HepG2 (cell line): ENCODE data around the gene CCDC30. TPM values are rescaled to one million over a fixed set of nuclear protein-coding genes. Genes with fewer than 3 reads are reported as not detected.
A peak's percentile ranks its signal among the peaks of the same experiment; 100 is the strongest.

Experiments
- ARNT2 ChIP-seq: sonication (generic); formaldehyde crosslinking; IDR thresholded peaks from 2 replicates; pipeline ENCODE4 v1.8.0; 2022; ENCODE audit warnings: mild to moderate bottlenecking, low read depth, missing genetic modification reagents, moderate library complexity
- ETV5 ChIP-seq: IDR thresholded peaks from 2 replicates; pipeline ENCODE4 v1.6.1; 2018; ENCODE audit warnings: missing biosample characterization, missing genetic modification reagents, inconsistent platforms, borderline replicate concordance
- JUND ChIP-seq: sonication (generic); formaldehyde crosslinking; IDR thresholded peaks from 2 replicates; pipeline ENCODE4 v1.8.0; 2022; ENCODE audit warnings: mild to moderate bottlenecking, missing genetic modification reagents
- NAIF1 ChIP-seq: sonication (generic); formaldehyde crosslinking; IDR thresholded peaks from 2 replicates; pipeline ENCODE4 v1.5.0; 2020; ENCODE audit warnings: mild to moderate bottlenecking, missing genetic modification reagents, borderline replicate concordance
- NCOA1 ChIP-seq: sonication (generic); formaldehyde crosslinking; IDR thresholded peaks from 2 replicates; pipeline ENCODE4 v1.9.0; 2021; ENCODE audit warnings: missing genetic modification reagents
- RARA ChIP-seq: IDR thresholded peaks from 2 replicates; pipeline ENCODE4 v1.6.1; 2016; ENCODE audit warnings: missing genetic modification reagents, missing compliant biosample characterization
- SOX6 ChIP-seq, 2 experiments: fragments of 450-650 bp in 1 of 2; sonication (generic) in 1 of 2; formaldehyde crosslinking in 1 of 2; IDR thresholded peaks; 2 replicates each; pipeline versions ENCODE4 v1.4.0 to v1.6.1; 2017 to 2020; ENCODE audit warnings: antibody characterized with exemption in 1 of 2, mild to moderate bottlenecking in 1 of 2, missing genetic modification reagents in 1 of 2
- ZNF207 ChIP-seq: fragments of 450-650 bp; IDR thresholded peaks from 2 replicates; pipeline ENCODE4 v1.6.1; 2016; ENCODE audit warnings: antibody characterized with exemption, borderline replicate concordance
- ZNF556 ChIP-seq: sonication (generic); formaldehyde crosslinking; IDR thresholded peaks from 2 replicates; pipeline ENCODE4 v1.4.0; 2020; ENCODE audit warnings: mild to moderate bottlenecking, missing genetic modification reagents, borderline replicate concordance
- ZNF841 ChIP-seq: sonication (generic); formaldehyde crosslinking; IDR thresholded peaks from 2 replicates; pipeline ENCODE4 v1.8.1; 2023; ENCODE audit warnings: missing genetic modification reagents, borderline replicate concordance
- polyA plus RNA-seq, 8 experiments: library from polyadenylated mRNA; depleted of rRNA in 3 of 8; stranded (reverse) in 7 of 8; unstranded in 1 of 8; fragments of >200 nt; fragmentation: Illumina TruSeq in 4 of 8; extraction: Trizol in 4 of 8; gene quantifications; 2 replicates each; pipeline versions ENCODE4 v1.2.1 to v1.2.3, GENCODE V29; 2011 to 2016; ENCODE audit warnings: low read depth in 4 of 8, missing spikeins in 1 of 8, mixed read lengths in 1 of 8; ENCODE audit not compliant: insufficient read depth in 1 of 8
- total RNA-seq, 5 experiments: library from RNA; depleted of rRNA; stranded (reverse); fragments of >200 nt; fragmentation: Illumina TruSeq; extraction: Trizol; gene quantifications; 2 replicates each; pipeline ENCODE4 v1.2.3, GENCODE V29; 2016; ENCODE audit warnings: low read depth in 1 of 5
- TF ChIP-seq, protein P1 (sequence below): IDR thresholded peaks from 2 replicates; pipeline ENCODE4 v1.6.1; 2016; ENCODE audit warnings: missing compliant biosample characterization, missing genetic modification reagents, borderline replicate concordance
- TF ChIP-seq, protein P2 (sequence below): IDR thresholded peaks from 2 replicates; pipeline ENCODE4 v1.6.1; 2016; ENCODE audit warnings: mild to moderate bottlenecking, missing biosample characterization, missing genetic modification reagents
- TF ChIP-seq, protein P3 (sequence below): sonication (generic); formaldehyde crosslinking; conservative IDR thresholded peaks from 2 replicates; pipeline ENCODE4 v1.4.0; 2020; ENCODE audit warnings: mild to moderate bottlenecking, missing genetic modification reagents, moderate library complexity
- TF ChIP-seq, protein P4 (sequence below): sonication (generic); formaldehyde crosslinking; IDR thresholded peaks from 2 replicates; pipeline ENCODE4 v1.4.0; 2020; ENCODE audit warnings: missing genetic modification reagents
- TF ChIP-seq, protein P5 (sequence below): sonication (generic); formaldehyde crosslinking; IDR thresholded peaks from 2 replicates; pipeline ENCODE4 v1.5.0; 2020; ENCODE audit warnings: mild to moderate bottlenecking, missing genetic modification reagents, moderate library complexity
- TF ChIP-seq, protein P6 (sequence below): IDR thresholded peaks from 2 replicates; pipeline ENCODE4 v1.6.1; 2016; ENCODE audit warnings: low read depth, missing genetic modification reagents, missing compliant biosample characterization

Gene CCDC30
- total and polyA plus RNA-seq, 2 of the 13 experiments (the other 11 are each of a cell fraction or from before 2014, with no cell fraction given): 0.25 to 0.77 TPM

DNA sequence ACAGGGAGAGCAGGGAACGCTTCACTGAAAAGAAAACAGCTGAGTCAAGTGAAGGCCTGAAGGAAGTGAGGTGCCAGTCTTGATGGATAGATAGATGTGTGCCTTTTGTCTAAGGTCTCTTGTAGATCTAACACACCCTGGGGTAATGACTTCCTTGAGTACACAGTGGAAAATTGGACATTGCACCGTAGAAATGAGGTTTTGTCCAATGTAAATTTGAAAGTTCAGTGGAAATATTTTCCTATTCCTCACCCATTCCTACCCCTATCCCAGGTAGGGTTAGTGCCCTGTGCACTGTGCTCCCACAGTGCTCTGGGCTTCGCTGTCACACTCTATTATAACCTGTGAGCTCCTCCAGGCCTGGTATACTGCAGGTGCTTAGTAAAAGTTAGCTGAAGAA, 31.6 kb upstream of the CCDC30 start (continued):
- TF ChIP-seq, protein P1, sequence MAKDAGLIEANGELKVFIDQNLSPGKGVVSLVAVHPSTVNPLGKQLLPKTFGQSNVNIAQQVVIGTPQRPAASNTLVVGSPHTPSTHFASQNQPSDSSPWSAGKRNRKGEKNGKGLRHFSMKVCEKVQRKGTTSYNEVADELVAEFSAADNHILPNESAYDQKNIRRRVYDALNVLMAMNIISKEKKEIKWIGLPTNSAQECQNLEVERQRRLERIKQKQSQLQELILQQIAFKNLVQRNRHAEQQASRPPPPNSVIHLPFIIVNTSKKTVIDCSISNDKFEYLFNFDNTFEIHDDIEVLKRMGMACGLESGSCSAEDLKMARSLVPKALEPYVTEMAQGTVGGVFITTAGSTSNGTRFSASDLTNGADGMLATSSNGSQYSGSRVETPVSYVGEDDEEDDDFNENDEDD (CRISPR knock-in tag): no peak
- TF ChIP-seq, protein P2, sequence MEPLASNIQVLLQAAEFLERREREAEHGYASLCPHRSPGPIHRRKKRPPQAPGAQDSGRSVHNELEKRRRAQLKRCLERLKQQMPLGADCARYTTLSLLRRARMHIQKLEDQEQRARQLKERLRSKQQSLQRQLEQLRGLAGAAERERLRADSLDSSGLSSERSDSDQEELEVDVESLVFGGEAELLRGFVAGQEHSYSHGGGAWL (CRISPR knock-in tag): no peak
- TF ChIP-seq RARA (CRISPR knock-in tag) (0 out of 2 replicates have a peak, but pooled peaks have one; percentile 18), NAIF1 (CRISPR knock-in tag) (no peak), ZNF841 (CRISPR knock-in tag) (no peak), ZNF556 (no peak), ZNF207 (no peak), ETV5 (peak; percentile 35; the same call in 1 of the 2 replicates), ARNT2 (CRISPR knock-in tag) (no peak), SOX6 (IDR thresholded peaks at IDR 0.05) (no peak), SOX6 (CRISPR knock-in tag; IDR thresholded peaks at IDR 0.05) (peak; percentile 32; the same call in 1 of the 2 replicates), JUND (CRISPR knock-in tag) (no peak), NCOA1 (CRISPR knock-in tag) (no peak)
- TF ChIP-seq, protein P3, sequence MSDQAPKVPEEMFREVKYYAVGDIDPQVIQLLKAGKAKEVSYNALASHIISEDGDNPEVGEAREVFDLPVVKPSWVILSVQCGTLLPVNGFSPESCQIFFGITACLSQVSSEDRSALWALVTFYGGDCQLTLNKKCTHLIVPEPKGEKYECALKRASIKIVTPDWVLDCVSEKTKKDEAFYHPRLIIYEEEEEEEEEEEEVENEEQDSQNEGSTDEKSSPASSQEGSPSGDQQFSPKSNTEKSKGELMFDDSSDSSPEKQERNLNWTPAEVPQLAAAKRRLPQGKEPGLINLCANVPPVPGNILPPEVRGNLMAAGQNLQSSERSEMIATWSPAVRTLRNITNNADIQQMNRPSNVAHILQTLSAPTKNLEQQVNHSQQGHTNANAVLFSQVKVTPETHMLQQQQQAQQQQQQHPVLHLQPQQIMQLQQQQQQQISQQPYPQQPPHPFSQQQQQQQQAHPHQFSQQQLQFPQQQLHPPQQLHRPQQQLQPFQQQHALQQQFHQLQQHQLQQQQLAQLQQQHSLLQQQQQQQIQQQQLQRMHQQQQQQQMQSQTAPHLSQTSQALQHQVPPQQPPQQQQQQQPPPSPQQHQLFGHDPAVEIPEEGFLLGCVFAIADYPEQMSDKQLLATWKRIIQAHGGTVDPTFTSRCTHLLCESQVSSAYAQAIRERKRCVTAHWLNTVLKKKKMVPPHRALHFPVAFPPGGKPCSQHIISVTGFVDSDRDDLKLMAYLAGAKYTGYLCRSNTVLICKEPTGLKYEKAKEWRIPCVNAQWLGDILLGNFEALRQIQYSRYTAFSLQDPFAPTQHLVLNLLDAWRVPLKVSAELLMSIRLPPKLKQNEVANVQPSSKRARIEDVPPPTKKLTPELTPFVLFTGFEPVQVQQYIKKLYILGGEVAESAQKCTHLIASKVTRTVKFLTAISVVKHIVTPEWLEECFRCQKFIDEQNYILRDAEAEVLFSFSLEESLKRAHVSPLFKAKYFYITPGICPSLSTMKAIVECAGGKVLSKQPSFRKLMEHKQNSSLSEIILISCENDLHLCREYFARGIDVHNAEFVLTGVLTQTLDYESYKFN (CRISPR knock-in tag): peak; percentile 70
- TF ChIP-seq, protein P4, sequence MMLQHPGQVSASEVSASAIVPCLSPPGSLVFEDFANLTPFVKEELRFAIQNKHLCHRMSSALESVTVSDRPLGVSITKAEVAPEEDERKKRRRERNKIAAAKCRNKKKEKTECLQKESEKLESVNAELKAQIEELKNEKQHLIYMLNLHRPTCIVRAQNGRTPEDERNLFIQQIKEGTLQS (CRISPR knock-in tag): no peak
- TF ChIP-seq, protein P5, sequence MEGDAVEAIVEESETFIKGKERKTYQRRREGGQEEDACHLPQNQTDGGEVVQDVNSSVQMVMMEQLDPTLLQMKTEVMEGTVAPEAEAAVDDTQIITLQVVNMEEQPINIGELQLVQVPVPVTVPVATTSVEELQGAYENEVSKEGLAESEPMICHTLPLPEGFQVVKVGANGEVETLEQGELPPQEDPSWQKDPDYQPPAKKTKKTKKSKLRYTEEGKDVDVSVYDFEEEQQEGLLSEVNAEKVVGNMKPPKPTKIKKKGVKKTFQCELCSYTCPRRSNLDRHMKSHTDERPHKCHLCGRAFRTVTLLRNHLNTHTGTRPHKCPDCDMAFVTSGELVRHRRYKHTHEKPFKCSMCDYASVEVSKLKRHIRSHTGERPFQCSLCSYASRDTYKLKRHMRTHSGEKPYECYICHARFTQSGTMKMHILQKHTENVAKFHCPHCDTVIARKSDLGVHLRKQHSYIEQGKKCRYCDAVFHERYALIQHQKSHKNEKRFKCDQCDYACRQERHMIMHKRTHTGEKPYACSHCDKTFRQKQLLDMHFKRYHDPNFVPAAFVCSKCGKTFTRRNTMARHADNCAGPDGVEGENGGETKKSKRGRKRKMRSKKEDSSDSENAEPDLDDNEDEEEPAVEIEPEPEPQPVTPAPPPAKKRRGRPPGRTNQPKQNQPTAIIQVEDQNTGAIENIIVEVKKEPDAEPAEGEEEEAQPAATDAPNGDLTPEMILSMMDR (CRISPR knock-in tag): no peak
- TF ChIP-seq, protein P6, sequence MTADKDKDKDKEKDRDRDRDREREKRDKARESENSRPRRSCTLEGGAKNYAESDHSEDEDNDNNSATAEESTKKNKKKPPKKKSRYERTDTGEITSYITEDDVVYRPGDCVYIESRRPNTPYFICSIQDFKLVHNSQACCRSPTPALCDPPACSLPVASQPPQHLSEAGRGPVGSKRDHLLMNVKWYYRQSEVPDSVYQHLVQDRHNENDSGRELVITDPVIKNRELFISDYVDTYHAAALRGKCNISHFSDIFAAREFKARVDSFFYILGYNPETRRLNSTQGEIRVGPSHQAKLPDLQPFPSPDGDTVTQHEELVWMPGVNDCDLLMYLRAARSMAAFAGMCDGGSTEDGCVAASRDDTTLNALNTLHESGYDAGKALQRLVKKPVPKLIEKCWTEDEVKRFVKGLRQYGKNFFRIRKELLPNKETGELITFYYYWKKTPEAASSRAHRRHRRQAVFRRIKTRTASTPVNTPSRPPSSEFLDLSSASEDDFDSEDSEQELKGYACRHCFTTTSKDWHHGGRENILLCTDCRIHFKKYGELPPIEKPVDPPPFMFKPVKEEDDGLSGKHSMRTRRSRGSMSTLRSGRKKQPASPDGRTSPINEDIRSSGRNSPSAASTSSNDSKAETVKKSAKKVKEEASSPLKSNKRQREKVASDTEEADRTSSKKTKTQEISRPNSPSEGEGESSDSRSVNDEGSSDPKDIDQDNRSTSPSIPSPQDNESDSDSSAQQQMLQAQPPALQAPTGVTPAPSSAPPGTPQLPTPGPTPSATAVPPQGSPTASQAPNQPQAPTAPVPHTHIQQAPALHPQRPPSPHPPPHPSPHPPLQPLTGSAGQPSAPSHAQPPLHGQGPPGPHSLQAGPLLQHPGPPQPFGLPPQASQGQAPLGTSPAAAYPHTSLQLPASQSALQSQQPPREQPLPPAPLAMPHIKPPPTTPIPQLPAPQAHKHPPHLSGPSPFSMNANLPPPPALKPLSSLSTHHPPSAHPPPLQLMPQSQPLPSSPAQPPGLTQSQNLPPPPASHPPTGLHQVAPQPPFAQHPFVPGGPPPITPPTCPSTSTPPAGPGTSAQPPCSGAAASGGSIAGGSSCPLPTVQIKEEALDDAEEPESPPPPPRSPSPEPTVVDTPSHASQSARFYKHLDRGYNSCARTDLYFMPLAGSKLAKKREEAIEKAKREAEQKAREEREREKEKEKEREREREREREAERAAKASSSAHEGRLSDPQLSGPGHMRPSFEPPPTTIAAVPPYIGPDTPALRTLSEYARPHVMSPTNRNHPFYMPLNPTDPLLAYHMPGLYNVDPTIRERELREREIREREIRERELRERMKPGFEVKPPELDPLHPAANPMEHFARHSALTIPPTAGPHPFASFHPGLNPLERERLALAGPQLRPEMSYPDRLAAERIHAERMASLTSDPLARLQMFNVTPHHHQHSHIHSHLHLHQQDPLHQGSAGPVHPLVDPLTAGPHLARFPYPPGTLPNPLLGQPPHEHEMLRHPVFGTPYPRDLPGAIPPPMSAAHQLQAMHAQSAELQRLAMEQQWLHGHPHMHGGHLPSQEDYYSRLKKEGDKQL (CRISPR knock-in tag): no peak
